Neural cell (in vitro differentiated cells): ENCODE data around the gene UBAP2.

Experiments
- CTCF ChIP-seq: fragments of 450-650 bp; IDR thresholded peaks from 2 replicates; pipeline ENCODE4 v1.5.1; 2014; ENCODE audit warnings: antibody characterized with exemption, mild to moderate bottlenecking, moderate library complexity; ENCODE audit not compliant: poor library complexity, severe bottlenecking
- POLR2AphosphoS5 ChIP-seq: IDR thresholded peaks from 2 replicates; pipeline ENCODE4 v1.6.1; 2012
- SMC3 ChIP-seq: fragments of 450-650 bp; conservative IDR thresholded peaks from 2 replicates; pipeline ENCODE4 v1.6.1; 2014; ENCODE audit warnings: antibody characterized with exemption, mild to moderate bottlenecking, moderate library complexity; ENCODE audit not compliant: poor library complexity

GRCh38 chr9:34010979-34011378, 37.7 kb downstream of the UBAP2 start:
- TF ChIP-seq CTCF (peak; percentile 45), POLR2AphosphoS5 (no peak), SMC3 (no peak)
